GM19239 (cell line): ENCODE measurements around the gene POTEJ.
"Not testable (repeated sequence)": the region's sequence is repeated elsewhere in the genome, so short reads cannot be mapped to it uniquely, and the experiment has no call there.

Source experiments
- DNase-seq: peaks from one replicate; pipeline ENCODE4 v3.0.0; 2011; ENCODE audit warnings: low spot score; ENCODE audit not compliant: insufficient read length
- FAIRE-seq: peaks from 2 replicates; lab custom pipeline; 2011; peaks lifted over from hg19 to GRCh38; lab: Jason Lieb, UNC

Gene POTEJ

DNA sequence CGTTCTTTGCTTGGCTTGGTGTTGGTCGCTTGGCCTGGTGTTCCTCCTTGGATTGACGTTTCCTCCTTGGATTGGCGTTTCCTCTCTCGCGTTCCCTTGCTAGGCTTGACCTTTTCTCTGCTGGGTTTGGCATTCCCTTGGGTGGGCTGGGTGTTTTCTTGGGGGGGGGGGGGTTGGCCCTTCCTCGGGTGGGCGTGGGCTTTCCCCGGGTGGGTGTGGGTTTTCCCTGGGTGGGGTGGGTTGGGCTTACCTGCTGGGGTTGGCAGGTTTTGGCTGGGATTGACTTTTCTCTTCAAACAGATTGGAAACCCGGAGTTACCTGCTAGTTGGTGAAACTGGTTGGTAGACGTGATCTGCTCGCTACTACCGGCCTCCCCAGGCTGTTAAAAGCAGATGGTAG lies at the start of gene POTEJ:
POTEJ (plus strand) TSS at position 301 of the 400 bp plus-strand sequence; CDS start at position 394, 93 bp downstream.
- not testable (repeated sequence) for FAIRE-seq

DNA sequence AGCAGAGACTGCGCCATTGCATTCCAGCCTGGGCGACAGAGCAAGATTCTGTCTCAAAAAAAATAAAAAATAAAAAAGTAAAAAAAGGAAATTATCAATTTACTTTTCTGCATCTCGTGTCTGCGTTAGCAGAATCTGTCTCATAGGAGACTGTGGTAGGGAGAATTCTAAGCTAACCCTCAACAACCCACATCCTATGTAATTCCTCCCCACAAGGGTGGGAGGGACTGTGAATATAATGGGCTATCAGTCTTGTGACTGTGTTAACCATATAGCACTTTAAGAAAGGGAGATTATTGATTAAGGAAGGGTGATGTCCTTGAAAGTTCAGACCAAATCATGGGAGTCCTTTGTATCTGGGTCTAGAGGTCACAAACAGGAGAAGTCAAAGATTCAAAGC lies 45.1 kb upstream of the POTEJ start:
- DNase-seq, FAIRE-seq: not testable (repeated sequence)

More for the DNA sequence above, at the start of gene POTEJ:
- DNase-seq, result not testable (repeated sequence)

DNA sequence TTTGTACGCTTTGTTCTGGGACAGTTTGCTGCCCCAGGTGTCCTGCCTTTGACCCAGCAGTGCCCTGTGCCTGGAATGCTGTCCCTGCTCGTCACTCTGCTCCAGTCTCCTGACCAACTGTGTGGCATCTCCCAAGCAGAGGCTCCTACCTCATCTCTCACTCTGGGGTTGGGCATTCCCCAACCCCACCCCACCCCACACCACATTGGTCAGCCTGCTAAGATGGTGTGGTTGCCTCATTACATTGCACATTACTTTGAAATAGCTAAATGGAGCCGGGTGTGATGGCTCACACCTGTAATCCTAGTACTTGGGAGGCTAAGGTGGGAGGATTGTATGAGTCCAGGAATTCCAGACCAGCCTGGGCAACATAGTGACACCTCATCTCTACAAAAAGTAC lies 39.3 kb upstream of the POTEJ start:
- FAIRE-seq, result not testable (repeated sequence)

DNA sequence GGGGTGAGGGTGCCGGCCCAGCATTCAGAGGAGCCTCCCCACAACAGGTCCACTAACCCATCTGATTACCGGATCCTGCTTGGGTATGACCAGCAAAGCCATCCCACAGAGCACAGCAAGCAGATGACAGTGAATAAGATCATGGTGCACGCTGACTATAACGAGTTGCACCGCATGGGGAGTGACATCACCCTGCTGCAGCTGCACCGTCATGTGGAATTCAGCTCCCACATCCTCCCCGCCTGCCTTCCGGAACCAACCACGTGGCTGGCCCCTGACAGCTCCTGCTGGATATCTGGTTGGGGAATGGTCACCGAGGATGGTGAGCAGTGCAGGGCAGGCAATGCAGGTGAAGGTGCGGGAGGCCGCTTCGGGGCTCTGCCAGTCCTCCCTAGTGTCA lies 37.0 kb upstream of the POTEJ start:
- not testable (repeated sequence) for DNase-seq, FAIRE-seq

More for the DNA sequence above, 39.3 kb upstream of the POTEJ start:
- DNase-seq, result not testable (repeated sequence)

DNA sequence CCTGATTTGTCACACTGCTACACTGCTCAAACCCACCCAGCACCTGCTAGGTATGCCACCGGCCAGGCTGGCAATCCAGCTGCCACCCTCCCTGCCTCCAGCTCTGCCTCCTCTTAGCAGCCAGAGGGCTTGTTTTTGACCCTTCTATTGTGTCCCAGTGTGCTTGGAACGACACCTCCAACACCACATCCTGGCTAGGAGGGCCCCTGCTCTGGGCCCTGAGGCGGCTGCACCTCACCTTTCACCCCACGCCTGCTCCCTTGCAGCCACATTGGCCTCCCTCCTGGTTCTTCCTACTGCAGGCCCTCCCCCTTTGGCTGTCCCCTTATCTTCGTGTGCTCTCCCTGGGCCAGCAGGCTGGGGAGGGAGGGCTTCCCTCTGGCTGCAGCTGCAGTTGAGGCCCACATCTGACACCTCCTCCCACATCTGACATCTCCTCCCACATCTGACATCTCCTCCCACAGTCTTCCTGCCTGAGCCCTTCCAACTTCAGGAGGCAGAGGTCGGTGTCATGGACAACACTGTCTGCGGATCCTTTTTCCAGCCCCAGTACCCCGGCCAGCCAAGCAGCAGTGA lies 34.9 kb upstream of the POTEJ start:
- not testable (repeated sequence) for FAIRE-seq, DNase-seq

DNA sequence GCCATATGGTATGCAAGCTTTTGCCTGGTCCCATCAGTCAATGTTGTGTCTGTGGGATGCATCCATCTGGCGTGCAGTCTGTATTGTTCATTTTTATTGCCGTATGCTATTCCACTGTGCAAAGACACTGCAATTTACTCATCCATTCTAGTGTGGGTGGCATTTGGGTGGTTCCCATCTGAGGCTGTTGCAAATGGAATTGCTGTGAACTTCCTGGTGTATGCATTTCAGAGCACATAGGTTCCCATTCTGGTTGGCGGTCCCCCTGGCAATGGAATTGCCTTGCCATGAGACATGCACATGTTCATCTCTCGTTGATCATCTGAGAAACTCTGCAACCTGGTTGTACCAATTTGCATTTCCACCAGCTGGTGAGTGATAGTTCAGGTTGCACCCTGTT lies 33.7 kb upstream of the POTEJ start:
- not testable (repeated sequence) for DNase-seq, FAIRE-seq

DNA sequence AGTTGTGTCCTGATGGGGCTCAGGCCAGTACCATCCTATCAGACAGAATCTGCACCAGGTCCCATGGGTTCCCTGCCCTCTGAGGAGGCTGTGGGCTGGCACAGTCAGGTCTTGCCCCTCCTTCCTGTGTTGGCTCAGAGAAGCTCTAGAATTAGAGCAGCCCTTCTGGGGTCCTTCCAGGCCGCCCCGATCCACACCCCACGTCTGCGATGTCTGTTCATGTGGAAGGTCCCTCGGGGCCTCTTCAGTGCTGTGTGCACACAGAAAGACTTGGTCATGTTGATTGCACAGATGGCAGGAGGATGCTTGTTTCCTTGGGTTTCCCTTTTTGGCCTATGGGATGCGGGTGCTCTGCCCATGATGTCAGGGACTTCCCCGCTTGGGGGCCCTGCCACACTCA lies 32.1 kb upstream of the POTEJ start:
- FAIRE-seq, result not testable (repeated sequence)

DNA sequence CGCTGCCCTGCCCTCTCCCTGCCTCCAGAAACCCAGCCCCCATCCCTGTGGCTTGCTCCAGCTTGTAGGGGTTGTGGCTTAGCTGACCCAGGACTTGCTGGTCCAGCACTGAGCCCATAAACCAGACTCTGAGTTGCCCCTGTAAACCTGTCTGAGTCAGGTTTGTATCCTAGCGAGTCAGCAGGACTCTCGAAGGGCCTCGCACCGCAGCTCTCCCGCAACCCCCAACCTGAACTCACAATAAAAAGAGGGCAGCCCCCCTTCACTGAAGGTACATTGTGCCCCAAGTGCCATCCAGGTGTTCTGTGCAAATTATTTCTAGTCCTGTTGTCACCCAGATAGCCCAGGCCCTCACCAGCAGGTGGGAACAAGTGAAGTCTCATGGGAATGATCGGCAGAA lies 29.7 kb upstream of the POTEJ start:
- not testable (repeated sequence) for DNase-seq, FAIRE-seq

More for the DNA sequence above, 32.1 kb upstream of the POTEJ start:
- not testable (repeated sequence) for DNase-seq

DNA sequence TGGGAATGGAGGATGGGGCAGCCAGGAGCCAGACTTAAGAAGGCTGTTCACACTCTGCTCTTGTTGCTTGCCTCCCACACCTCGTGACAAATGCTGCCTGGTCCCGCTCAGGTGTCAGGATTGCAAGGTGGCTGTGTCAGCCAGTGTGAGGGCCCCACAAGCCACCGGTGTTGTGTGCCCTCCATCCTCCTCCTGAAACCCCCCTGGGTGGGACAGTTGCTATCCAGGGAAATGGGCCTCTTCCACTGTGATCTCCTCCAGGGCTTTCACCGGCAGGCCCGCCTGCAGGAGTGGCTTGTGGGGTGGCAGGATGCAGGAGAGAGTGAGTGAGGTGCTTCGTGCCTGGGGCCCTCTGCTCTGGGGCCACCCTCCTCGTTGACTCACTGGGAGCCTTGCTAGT lies 28.3 kb upstream of the POTEJ start:
- not testable (repeated sequence) for DNase-seq, FAIRE-seq

DNA sequence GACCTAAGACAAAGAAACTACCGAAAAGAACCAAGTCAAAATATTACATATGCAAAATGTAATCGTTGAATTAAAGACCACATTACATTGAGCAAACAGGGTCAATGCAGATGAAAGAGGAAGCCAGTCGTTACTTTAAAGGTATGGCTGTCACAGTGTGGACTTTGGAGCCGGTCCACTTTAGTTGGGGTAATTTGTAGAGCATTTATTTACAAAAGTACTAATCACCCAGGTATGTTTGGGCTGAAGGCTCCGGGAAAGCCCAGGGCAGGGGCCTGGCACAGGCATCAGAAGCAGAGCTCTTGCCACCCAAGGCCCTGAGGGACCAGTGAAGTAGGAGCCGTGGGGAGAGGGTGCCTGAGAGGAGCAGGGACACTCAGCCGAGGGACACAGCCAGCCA lies 27.7 kb upstream of the POTEJ start:
- FAIRE-seq, result not testable (repeated sequence)

DNA sequence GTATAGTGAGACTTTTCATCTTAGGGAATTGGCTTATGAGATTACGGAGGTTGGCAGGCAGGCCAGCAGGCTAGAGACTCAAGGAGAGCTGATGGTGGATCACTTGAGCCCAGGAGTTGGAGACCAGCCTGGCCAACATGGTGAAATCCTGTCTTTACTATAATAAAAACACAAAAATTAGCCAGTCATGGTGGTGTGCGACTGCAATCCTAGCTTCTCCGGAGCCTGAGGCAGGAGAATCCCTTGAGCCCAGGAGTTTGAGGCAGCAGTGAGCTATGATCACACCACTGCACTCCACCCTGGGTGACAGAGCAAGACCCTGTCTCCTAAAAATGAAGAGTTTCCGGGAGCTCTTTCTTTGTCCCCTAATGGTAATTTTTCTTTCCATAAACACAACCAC lies 26.5 kb upstream of the POTEJ start:
- not testable (repeated sequence) for DNase-seq, FAIRE-seq

More for the DNA sequence above, 27.7 kb upstream of the POTEJ start:
- not testable (repeated sequence) for DNase-seq

DNA sequence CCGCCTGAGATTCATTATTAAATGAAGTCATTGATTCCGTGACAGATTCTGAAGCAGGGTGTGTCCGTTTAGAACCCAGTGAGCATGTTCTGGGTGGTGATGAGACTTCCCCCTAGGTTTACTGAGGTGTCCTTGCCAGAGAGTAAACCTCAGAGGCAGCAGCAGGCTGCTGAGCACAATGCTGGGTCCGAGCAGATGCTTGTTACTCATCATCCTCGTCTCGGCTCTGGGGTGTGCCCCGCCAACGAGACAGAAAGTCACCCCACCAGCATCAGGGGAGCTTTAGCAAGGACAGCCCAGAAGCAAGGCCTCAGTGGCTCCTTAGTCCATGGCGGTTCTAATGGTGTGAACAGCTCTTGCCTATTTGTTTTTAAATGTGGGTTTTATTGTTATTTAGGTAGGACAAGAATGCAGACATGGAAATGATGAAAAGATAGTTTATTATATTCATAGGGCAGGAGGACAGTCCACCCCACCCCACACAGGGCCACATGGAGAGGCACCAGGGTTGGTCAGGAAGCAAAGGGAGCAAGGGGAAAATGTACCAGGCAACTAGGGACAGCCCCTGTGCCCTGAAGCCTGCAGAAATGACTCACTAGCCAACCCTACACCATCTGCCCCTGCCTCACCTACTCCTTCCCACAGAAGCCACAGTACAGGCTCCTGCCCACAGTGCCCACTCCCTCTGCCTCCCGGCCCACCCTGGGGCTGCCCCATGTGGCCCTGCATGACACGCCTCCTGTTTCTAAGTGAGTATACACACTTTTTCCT lies 22.4 kb upstream of the POTEJ start:
- not testable (repeated sequence) for DNase-seq, FAIRE-seq

DNA sequence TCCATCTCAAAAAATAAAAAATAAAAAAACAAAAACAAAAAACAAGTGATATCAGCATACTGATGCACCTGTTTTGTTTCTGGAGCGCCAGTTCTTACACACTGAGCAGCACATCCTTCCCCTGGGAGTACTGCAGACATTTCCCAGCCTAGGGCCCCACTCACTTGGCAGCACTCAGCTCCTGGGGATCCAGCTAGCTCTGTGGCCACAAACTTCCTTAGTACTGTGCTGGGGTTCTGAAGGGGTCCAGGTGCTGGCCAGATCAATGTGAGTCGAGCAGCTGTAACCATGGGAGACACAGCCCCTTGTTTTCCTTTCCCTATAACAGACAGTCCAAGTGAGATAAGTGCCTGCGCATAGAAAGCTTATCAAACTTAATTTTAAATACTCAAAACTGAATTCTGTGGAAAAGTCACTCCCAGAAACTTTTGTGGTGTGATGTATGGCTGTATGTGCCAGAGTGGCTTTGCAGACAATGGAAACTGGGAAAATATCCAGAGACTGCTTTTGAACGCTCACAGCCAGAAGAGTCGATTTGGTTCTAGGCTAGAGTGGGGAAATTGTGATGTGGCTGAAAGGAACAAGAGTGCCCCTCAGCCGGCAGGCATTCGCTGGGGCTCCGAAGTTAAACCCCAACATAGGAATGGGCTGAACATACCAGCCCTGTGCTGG lies 20.9 kb upstream of the POTEJ start:
- not testable (repeated sequence) for DNase-seq, FAIRE-seq

DNA sequence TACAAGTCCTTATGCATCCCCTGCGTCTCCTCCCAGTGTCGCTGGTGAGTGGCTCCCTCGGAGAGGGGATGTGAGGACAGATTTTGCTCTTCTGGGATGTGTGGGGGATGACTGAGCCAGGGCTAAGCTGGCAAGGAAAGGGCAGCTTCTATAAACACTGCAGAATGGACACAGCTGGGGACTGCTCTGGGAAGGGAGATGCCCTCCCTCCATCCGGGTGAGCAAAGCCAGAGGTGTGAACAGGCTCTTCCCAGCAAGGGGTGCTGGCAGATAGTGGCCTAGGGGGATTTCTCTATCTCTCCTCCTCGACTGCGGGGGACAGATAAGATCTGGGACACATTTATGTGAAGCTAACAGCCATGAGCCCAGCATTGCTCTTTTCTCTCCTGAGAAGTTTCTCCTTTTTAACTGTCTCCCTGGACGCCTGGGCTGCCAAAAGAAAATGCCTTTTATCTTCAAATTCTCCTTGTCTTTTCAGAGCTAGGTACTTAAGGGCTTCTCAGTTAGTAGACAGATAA lies 20.3 kb upstream of the POTEJ start:
- DNase-seq, result not testable (repeated sequence)

DNA sequence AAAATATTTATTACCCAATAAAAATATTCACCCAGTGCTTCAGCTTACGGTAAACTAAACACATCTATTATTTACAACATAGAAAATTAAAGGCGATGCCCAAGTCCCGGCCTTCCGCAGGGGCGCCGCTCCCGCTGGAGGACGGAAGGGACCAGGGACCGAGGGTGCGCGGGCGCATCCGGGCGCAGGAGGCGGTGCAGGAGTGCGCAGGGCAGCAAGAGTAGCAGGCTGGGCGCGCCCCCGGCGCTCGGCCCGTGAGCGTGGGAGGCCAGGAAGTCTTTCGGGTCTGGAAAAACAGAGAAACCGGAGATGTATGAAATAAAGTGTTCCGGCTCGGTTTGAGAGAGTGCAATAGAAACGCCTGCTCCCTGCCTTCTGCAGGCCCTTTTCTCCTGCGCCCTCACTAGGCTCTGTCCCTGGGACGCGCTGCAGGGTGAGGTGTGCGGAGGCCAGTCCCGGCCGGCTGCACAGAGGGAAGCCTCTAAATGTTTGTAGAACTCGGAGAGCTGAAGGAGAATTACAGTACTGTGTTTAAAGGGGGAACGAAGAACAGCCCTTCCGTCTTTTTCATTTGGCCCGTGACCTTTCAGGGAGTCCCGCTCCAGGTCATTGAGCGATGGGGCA lies 18.3 kb upstream of the POTEJ start:
- DNase-seq, FAIRE-seq: not testable (repeated sequence)

More for the DNA sequence above, 20.3 kb upstream of the POTEJ start:
- not testable (repeated sequence) for FAIRE-seq

DNA sequence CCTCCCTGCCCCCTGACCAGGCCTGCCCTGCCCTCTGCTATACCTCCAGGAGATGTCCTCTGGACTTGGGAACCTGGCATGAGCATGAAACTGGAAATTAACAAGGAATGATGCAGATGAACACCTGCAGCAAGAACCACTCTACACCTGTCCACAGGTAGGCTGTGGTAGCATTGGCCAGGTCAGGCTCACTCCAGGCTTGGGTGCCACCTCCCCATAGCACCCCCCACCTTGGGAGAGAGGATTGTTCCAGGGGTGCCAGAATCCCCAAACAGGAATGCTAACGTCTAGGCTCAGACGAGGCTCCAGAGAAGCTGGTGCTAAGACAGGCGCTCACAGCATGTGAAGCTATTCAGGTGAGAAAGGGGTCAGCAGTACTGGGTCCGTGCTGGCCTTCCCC lies 17.2 kb upstream of the POTEJ start:
- FAIRE-seq, DNase-seq: not testable (repeated sequence)

DNA sequence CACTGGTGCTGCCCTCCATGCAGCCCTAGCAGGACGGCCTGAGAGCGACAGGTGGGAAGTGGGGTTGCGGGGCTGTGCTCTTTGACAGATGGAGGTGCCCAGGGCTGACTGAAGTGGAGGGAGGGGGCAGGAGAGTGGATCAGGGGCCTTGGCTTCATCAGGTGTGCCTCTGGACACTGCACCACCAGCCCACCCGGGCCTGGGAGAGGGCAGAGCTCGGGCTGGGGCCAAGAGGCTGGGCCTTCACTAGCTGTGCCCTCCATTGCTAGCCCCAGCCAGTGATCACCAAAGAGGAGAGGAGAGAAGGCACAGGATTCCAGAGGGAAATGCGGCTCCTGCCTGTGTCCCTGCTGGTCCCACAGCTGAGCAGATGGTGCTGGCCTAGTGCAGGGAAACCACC lies 14.5 kb upstream of the POTEJ start:
- DNase-seq, FAIRE-seq: not testable (repeated sequence)

DNA sequence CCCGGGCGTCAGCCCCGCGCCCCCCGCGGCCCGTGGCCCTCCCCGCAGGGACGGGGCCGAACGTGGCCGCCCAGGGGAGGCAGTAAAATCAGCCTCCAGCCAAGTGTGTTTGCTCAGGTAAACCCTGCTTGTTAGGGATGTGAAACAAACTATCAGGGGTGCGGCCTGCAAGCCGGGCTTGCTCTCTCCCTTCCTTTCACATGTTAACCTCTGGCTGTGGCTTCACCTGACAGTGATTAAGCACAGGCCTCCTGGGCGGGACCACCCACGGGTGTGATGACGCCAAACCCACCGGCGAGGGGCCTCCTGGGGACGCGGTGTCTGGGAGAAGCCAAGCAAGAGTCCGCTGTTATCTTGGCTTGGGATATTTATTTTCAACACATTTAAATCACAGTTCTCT lies 13.2 kb upstream of the POTEJ start:
- FAIRE-seq, result not testable (repeated sequence)

DNA sequence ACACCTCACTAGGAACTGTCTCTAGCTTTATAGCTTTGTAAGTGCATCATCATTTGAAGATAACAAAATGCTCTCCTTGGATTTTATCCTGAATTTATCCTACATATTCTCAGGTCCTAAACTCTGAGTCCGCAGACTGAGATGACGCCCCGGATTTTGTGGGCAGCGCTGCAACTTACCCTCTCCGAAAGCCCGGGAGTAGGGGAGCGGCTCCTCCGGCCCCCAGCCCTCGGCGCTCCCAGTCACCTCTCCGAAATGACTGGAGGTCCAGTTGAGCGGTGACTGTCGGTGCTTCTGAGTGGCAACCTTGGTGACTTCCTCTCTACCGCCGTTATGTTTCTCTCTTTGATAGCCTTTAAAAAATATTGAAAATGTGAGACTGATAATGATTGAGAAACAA lies 12.8 kb upstream of the POTEJ start:
- not testable (repeated sequence) for DNase-seq, FAIRE-seq

More for the DNA sequence above, 13.2 kb upstream of the POTEJ start:
- not testable (repeated sequence) for DNase-seq

DNA sequence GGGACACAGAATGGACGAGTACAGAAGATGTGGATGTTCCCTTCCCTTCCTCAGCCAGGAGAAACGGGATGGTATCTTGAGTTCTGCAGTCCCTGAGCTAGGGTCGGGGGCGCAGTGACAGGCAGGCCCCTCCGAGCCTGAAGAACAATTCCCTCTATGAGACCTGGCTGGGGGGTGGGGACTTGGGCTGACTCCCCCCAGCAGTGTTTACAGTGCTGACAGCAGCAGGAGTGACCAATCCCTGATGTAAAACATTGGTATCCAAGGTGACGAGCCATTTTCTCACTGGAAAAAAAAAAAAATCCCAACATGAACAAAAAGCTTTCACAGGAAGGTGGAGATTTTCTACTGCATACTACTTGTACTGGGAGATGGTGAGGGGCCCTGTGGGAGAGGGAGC lies 11.8 kb upstream of the POTEJ start, which contains the start of gene CFC1:
CFC1 (minus strand) TSS at position 183 of the 400 bp plus-strand sequence. CDS start 288 bp downstream, outside the sequence.
- FAIRE-seq, DNase-seq: not testable (repeated sequence)
